Daoy (cell line): ENCODE measurements around the gene SLIT1. TPM values are rescaled to one million over a fixed set of nuclear protein-coding genes. Genes with fewer than 3 reads are reported as not detected.

ENCODE experiments used
- DNase-seq: peaks from one replicate; pipeline ENCODE4 v3.0.0-alpha.2; 2015; ENCODE audit warnings: low read depth
- total RNA-seq: library from RNA; depleted of rRNA; stranded (reverse); fragments of >200 nt; shearing (Covaris generic); gene quantifications from 2 replicates; pipeline ENCODE4 v1.2.3, GENCODE V29; 2014

Gene SLIT1
- total RNA-seq, 1 experiment from 2014 or later = 0.11 TPM

GRCh38 chr10:97203220-97203619, 17.5 kb upstream of the SLIT1 start:
- DNase-seq = no peak

DNA sequence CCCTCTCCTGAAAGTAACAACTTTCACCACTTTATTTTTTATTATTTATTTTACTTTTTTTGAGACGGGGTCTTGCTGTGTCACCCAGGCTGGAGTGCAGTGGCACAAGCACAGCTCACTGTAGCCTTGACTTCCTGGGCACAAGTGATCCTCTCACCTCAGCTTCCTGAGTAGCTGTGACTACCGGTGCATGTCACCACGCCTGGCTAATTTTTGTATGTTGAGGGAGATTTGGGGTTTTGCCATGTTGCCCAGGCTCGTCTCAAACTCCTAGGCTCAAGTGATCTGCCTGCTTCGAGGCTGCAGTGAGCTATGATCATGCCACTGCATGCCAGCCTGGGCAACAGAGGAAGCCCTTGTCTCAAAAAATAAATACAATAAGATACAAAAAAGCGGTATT, 14.9 kb upstream of the SLIT1 start:
- DNase-seq = no peak

DNA sequence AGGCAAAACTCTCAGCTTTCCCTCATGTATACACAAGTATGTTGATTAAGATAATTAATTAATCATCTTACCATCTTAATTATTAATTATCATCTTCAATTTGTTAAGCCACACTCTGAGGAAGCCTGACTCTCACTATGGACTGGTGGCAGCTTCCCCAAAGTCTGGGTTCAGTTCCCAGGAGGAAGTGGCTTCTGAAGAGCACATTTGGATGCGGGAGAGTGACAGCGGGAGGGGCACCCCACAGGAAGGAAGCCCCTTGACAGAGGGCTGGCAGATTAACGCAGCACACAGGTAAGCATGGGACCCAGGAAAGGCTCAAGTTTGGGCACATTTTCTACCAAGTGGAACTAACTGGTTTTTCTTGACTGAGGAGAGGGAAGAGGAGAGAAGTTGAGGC, 13.4 kb upstream of the SLIT1 start:
- DNase-seq = no peak

- DNase-seq = no peak
Observed at GRCh38 chr10:97197030-97197500, 11.3 kb upstream of the SLIT1 start.

DNA sequence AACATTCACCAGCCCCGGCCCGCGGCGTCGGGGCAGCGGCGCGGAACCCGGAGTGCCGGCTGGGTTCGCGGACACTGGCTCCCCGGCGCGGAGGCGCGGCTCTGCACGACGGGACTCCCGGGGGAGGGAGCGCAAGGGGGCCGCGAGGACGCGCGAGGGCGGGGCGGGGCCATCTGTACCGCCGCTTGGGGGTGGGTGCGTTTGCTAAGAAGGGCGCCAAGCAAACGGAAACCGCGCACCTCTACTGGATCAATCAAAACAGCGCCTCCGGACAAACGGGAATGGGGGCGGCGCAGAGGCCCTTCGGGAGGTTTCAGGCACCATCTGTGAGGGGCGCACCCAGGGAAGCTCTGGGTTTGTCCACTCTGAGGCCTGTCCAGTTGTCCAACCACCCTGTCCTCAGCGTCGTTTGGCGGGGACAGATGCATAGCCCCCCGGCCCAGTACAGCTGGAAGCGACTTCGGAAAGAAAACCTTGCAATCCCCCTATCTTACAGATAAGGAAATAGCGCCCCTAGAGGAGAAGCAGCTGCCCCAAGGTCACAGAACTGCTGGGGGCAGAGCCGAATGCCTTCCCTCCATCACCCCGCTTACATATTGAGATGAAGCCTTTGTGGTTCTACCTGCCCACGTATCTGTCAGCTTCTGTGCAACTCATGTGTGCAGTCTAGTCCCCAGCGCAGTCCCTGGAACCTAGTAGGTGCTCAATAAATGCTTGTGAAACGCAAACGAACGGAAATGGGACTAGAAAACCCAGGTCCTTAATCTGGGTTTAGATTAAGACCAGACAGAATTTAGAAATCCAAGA, 10.7 kb upstream of the SLIT1 start:
- peak; percentile 41 for DNase-seq

- no peak for DNase-seq
Observed at GRCh38 chr10:97195706-97196222, 10.0 kb upstream of the SLIT1 start.

DNA sequence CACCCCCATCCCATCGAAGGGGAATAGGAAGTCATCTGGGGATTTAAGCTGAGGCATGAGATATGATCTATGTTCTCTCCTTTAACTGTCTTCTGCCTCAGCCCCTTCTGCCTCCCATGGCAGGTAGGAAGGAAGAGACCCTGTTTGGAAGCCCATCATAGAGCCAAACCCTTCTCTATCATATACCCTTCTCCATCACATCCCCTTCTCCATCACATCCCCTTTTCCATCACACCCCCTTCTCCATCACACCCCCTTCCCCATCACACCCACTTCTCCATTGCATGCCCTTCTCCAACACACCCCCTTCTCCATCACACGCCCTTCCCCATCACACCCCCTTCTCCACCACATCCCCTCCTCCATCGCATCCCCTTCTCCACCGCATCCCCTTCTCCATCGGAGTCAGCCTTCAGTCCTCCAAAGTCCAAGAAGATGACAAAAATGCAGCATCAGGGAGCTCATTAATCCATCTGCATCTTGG, 7.2 kb upstream of the SLIT1 start:
- no peak for DNase-seq

DNA sequence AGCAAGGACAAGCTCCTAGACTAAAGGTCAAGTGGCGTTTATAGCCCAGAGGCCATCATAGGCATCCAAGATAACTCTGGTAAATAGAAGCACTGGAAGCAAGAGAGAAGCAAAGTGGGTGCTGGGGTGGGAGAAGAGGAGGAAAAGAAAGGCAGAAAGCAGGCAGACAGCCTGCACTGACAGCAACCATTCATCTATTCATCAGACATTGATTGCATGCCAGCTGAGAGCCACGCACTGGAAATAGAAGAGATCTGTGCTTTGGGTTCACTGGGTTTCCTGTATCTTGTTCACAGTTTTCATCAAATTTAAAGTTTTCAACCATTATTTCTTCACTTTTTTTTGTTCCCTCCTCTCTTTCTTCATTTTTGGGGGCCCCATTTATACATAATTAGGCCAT, 4.7 kb upstream of the SLIT1 start:
- no peak for DNase-seq

DNA sequence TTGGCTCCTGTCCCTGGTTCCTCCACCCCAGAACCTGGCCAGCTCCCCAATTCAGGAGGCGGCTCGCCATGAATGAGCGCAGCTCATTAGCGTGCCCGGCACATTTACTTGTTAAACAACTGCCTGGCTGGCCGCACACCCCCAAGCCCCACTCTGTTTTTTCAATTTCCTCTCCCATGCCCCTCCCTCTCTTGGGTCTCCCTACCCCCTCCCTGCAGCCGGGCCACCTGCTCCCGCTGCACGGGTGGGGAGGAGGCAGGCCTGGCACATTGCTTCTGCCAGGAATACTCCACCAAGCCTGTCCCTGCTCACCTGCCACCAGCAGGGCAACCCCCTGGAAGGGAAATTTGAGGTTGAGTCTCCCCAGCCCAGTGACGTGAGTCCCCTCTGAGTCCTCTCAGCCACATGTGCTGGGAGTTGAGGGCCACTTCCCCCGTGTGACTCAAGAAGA, 2.5 kb upstream of the SLIT1 start:
- DNase-seq = no peak

DNA sequence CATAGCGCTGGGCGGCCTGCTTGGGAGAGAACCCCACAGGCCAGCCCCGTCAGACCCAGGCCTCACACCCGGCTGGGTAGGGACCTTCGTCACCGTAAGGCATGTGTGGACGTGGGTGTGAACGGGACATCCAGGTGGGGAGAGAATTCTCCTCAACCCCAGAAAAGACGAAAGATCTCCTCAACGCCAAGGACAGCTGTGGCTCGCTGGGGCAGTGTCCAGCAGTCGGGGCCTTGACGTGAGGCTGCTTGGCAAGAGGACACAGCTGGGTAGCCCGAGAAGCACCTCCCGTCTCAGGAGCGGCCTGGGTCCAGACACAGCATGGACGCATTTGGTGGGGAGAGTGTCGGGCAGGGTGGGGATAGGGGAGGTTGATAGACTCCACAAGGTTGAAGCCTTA, 1.2 kb upstream of the SLIT1 start:
- DNase-seq = no peak

DNA sequence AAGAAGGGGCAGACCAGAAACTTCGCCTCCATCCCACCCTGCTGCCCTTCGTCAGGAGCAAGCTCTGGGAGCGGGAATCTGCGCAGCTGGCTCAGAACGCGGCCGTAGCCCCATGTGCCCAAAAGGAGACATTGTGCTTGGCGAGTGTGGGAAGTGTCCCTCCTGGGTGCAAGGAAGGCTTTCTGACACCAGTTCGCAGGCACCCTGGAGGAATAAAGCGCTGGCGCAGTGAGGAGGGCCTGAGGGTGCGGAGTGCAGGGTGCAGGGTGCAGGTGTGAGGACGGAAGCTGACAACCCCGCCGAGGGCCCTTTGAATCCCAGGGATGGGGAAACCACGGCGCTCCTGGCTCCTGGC, 811 bp downstream of the SLIT1 start:
- DNase-seq = no peak

GRCh38 chr10:97183314-97183713, 2.4 kb downstream of the SLIT1 start:
- no peak for DNase-seq

DNA sequence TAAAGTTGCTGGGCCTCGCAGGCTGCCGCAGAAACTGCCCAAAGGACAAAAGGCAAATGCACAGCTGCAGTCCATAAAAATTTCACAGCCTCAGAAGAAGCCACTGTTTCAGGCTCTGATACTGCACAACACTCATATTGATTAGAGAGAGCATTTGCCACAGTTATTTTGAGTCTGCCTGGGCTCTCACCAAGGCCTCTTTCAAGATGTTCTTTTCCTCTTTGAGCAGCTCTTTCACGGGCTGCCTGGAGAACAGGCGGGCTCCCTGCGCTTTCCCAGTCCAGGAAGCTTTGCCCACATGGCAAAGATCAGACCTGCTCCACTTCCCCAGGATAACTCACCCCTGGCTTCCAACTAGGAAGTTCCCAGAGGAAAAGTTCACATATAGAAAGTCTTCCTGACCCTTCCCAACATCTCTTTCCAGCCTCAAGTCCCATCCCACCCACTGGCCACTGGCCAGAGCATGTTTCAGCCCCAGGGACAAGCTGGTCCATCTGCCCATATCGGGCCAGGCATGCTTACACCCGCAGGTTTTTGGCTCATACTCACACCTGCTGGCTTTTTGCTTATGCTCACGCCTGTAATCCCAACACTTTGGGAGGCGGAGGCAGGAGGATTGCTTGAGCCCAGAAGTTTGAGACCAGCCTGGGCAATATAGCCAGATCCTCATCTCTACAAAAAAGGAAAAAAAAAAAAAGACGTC, 3.3 kb downstream of the SLIT1 start:
- DNase-seq = no peak

GRCh38 chr10:97180986-97181385, 4.8 kb downstream of the SLIT1 start:
- DNase-seq = no peak

GRCh38 chr10:97180363-97180755, 5.4 kb downstream of the SLIT1 start:
- no peak for DNase-seq

DNA sequence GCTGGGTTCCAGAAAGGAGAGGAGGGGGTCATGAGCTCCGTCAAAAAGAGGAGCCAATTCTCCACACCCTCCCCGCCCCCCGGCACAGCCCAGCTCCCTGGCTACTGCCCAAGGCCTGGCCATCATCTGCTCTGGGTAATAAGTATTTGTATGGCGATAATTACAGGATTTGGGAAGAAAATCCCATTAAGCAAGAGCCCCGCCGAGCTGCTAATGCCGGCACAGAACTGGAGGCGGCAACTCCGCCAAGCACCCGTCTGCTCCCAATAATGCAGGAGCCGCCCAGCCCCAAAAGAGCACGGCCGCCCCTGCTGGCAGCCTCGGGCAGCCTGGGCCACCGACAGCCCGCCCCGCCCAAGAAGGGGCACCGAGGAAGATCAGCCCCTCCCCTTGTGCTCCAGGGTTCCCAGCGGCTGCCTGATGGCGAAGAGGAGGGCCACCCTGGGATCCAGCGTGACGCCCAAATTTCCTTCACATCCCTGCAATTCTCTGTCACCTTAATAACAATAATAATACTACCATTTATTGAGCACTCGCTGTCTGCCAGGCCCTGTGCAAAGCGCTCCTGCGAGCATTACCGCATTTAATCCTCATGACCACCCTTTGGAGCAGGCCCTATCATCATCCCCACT, 5.9 kb downstream of the SLIT1 start:
- peak; percentile 34 for DNase-seq

DNA sequence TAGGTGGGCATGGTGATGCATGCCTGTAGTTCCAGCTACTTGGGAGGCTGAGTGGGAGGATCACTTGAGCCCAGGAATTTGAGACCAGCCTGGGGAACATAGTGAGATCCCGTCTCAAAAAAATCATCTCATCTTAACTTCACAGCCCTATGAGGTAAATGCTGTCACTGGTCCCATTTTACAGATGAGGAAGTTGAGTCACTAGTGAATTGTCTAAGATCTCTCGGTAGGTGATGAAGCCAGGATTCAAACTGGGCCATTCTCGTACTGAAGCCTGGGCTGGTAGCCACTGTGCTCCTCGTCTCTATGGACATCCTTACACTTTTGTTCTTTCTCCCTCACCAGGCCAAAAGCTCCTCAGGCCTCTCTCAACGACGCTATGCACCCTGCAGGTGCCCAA, 6.4 kb downstream of the SLIT1 start:
- no peak for DNase-seq

GRCh38 chr10:97178074-97178473, 7.7 kb downstream of the SLIT1 start:
- no peak for DNase-seq

GRCh38 chr10:97176226-97176625, 9.5 kb downstream of the SLIT1 start:
- DNase-seq = no peak

GRCh38 chr10:97175586-97175985, 10.2 kb downstream of the SLIT1 start:
- DNase-seq = no peak

DNA sequence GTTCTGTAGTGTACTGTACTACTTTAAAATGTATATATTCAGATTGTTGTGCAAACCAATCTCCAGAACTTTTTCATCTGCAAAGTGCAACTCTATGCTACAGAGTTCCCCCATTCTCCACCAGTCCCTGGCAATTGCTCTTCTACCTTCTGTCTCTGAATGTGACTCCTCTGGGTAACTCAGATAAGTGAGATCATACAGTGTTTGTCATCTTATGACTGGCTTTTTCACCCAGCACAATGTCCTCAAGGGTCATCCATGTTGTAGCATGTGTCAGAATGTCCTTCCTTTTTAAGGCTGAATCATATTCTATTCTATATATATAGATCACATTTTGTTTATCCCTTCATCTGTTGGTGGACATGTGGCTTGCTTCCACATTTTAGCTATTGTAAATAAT, 10.8 kb downstream of the SLIT1 start:
- no peak for DNase-seq

- no peak for DNase-seq
Observed at GRCh38 chr10:97174276-97174775, 11.4 kb downstream of the SLIT1 start.
